ENCODE results near the gene GOPC. TPM values are rescaled to one million over a fixed set of nuclear protein-coding genes. Genes with fewer than 3 reads are reported as not detected.

The GOPC gene
- total RNA-seq, 1 experiment from 2014 or later: 24.2 TPM

GRCh38 chr6:117558818-117559217, 43.5 kb downstream of the GOPC start:
- intact Hi-C loops (cut with micrococcal nuclease): loop anchor here (5.0 kb wide), 1 partner anchor 268 kb away; no protein-coding TSS in a partner anchor
- Histone ChIP-seq H3K9ac (ENCODE audit: low read length) (no peak overlapping the region), H3K79me2 (ENCODE audit: insufficient read depth, low read length) (no peaks in the 10 kb centered on the region), H3K4me2 (ENCODE audit: low read length) (no peak overlapping the region), H3K4me3 (replicated peaks in 1 of 2; ENCODE audit: low read depth in 1 of 2, low read length in 2 of 2) (no peak overlapping the region), H3K27me3 (ENCODE audit: insufficient read depth, low read length) (no peaks in the 10 kb centered on the region), H3K9me2 (ENCODE audit: insufficient read depth) (no peaks in the 10 kb centered on the region), H3K4me1 (ENCODE audit: control insufficient read depth in 1 of 2, insufficient read depth in 2 of 2, low read length in 2 of 2) (peaks cover 0 to 7% of the 10 kb centered on the region in 2 experiments; a peak in 1 of 4 replicates), H3K9me3 (ENCODE audit: control insufficient read depth in 1 of 2, insufficient read depth in 1 of 2, low read depth in 1 of 2, low read length in 2 of 2) (no peaks in the 10 kb centered on the region), H2AFZ (ENCODE audit: low read depth, low read length, poor library complexity, severe bottlenecking) (no peak overlapping the region), H3K27ac (ENCODE audit: low read depth, low read length) (no peak overlapping the region), H4K20me1 (ENCODE audit: insufficient read depth) (no peaks in the 10 kb centered on the region), H3K36me3 (ENCODE audit: control insufficient read depth in 1 of 2, insufficient read depth in 2 of 2, low read length in 2 of 2) (peaks cover 4 to 6% of the 10 kb centered on the region in 2 experiments; a peak in 1 of 4 replicates)
- POLR2A ChIA-PET: no interaction called here
- DNase-seq (ENCODE audit: low read depth, low spot score) (no peak), ATAC-seq (no peak)
- RAD21 ChIA-PET (ENCODE audit: low non-redundant PET in 1 of 2, low total read pairs in 2 of 2, uncharacterized antibody in 2 of 2, unreplicated experiment in 2 of 2): interaction anchor here in 1 of 2 experiments (0.6 kb wide), 1 partner anchor 109 kb away, joined by 4 read pairs; no protein-coding TSS in a partner anchor
- TF ChIP-seq MAX (IDR thresholded peaks at IDR 0.05) (no peak), JUND (IDR thresholded peaks at IDR 0.05) (no peak), SRF (IDR thresholded peaks at IDR 0.05; ENCODE audit: low read depth) (no peak), EGR1 (IDR thresholded peaks at IDR 0.05; ENCODE audit: low read depth) (no peak), REST (IDR thresholded peaks at IDR 0.05; ENCODE audit: low read depth) (no peak), FOSL1 (IDR thresholded peaks at IDR 0.05; ENCODE audit: low read depth) (no peak), SP1 (IDR thresholded peaks at IDR 0.05; ENCODE audit: low read depth) (no peak), CEBPB (IDR thresholded peaks at IDR 0.05; ENCODE audit: low read depth) (no peak), POLR2A (IDR thresholded peaks at IDR 0.05; ENCODE audit: borderline replicate concordance, extremely low read depth, insufficient read depth, insufficient read length) (no peak), ZBTB33 (IDR thresholded peaks at IDR 0.05; ENCODE audit: extremely low read depth, insufficient replicate concordance, low read length) (no peak), ELF1 (IDR thresholded peaks at IDR 0.05; ENCODE audit: borderline replicate concordance, low read depth) (no peak), EZH2 (IDR thresholded peaks at IDR 0.05) (no peak), CTCF (IDR thresholded peaks at IDR 0.05 in 2 of 3, conservative IDR thresholded peaks at IDR 0.05 in 1 of 3; ENCODE audit: borderline replicate concordance in 1 of 3, insufficient read depth in 1 of 3, low read depth in 2 of 3, low read length in 2 of 3) (no peak), CBX3 (IDR thresholded peaks at IDR 0.05; ENCODE audit: low read depth) (no peak), POLR2AphosphoS5 (IDR thresholded peaks at IDR 0.05; ENCODE audit: low read depth, low read length) (no peak), YY1 (IDR thresholded peaks at IDR 0.05; ENCODE audit: extremely low read depth, insufficient replicate concordance, low read depth, low read length) (no peak)
- TF ChIP-seq, protein P1, sequence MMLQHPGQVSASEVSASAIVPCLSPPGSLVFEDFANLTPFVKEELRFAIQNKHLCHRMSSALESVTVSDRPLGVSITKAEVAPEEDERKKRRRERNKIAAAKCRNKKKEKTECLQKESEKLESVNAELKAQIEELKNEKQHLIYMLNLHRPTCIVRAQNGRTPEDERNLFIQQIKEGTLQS (IDR thresholded peaks at IDR 0.05): no peak
- BruUV-seq (replicated peaks): no TSS peak
- CTCF ChIA-PET: interaction anchor here (1.5 to 4.2 kb wide), 2 partner anchors 80 to 109 kb away, joined by 3 to 16 read pairs; no protein-coding TSS in a partner anchor
